Stimulated activated naive B cell treated with anti-CD40 and anti-IgM and Interleukin-4, amounts not matched to agents 10 μg/mL and 1 μg/mL and 100 μg/mL, for 72 hours (primary cell): ENCODE measurements around the gene BNIP5.
A peak's percentile ranks its signal among the peaks of the same experiment; 100 is the strongest.

Experiments
- ATAC-seq, 2 donors: fragments of 150-1000 bp; cut with Tn5 transposase; replicated peaks; 2 replicates each; pipeline ENCODE4 v1.10.0; 2021; ENCODE audit warnings: moderate library complexity in 1 of 2
- DNase-seq: peaks from one replicate; pipeline ENCODE4 v3.0.0; 2021
- H3K27ac Mint-ChIP-seq: one replicate; pipeline ENCODE4 v1.8.0; 2022; ENCODE audit warnings: mild to moderate bottlenecking, mixed read lengths
- H3K27me3 Mint-ChIP-seq, 2 donors: one replicate each; pipeline ENCODE4 v1.8.0; 2022; ENCODE audit warnings: mixed read lengths in 2 of 2
- H3K36me3 Mint-ChIP-seq, 2 donors: one replicate each; pipeline ENCODE4 v1.8.0; 2022; ENCODE audit warnings: mixed read lengths in 2 of 2, mild to moderate bottlenecking in 1 of 2
- H3K4me1 Mint-ChIP-seq, 2 donors: one replicate each; pipeline ENCODE4 v1.8.0; 2022; ENCODE audit warnings: mixed read lengths in 2 of 2, mild to moderate bottlenecking in 1 of 2
- H3K4me3 Mint-ChIP-seq, 2 donors: one replicate each; pipeline ENCODE4 v1.8.0; 2022; ENCODE audit warnings: mild to moderate bottlenecking in 2 of 2, mixed read lengths in 2 of 2, moderate library complexity in 1 of 2
- H3K9me3 Mint-ChIP-seq, 2 donors: one replicate each; pipeline ENCODE4 v1.8.0; 2022; ENCODE audit warnings: mixed read lengths in 2 of 2, mild to moderate bottlenecking in 1 of 2

Gene BNIP5

GRCh38 chr6:36336779-36337241 is at the start of gene BNIP5:
Gene BNIP5, minus strand, starts transcription at chr6:36336888. Its CDS starts 6,198 bp downstream, at chr6:36330690.
- H3K4me1 Mint-ChIP-seq, result peaks cover 28 to 52% of the 10 kb centered on the region in 2 donors
- no peaks in the 10 kb centered on the region for H3K9me3 Mint-ChIP-seq
- DNase-seq, result peak; percentile 23
- H3K27ac Mint-ChIP-seq, result peak within 1 kb of the TSS; percentile 27
- no peak within 1 kb of the TSS for H3K4me3 Mint-ChIP-seq
- ATAC-seq, result peak; percentile 64 to 69
- H3K36me3 Mint-ChIP-seq, result no peaks in the 10 kb centered on the region
- peaks cover 22 to 28% of the 10 kb centered on the region in 2 donors for H3K27me3 Mint-ChIP-seq

- Mint-ChIP-seq H3K27me3 (peaks cover 35 to 36% of the 10 kb centered on the region in 2 donors), H3K36me3 (no peaks in the 10 kb centered on the region), H3K9me3 (no peaks in the 10 kb centered on the region), H3K27ac (no peak overlapping the region), H3K4me3 (no peak overlapping the region), H3K4me1 (peaks cover 15 to 21% of the 10 kb centered on the region in 2 donors)
- ATAC-seq (no peak), DNase-seq (no peak)
Measured at GRCh38 chr6:36384095-36384494, 47.4 kb upstream of the BNIP5 start.

- Mint-ChIP-seq H3K4me1 (peaks cover 15 to 21% of the 10 kb centered on the region in 2 donors), H3K4me3 (no peak overlapping the region), H3K27me3 (peaks cover 34% of the 10 kb centered on the region in 2 donors), H3K9me3 (no peaks in the 10 kb centered on the region), H3K36me3 (no peaks in the 10 kb centered on the region), H3K27ac (no peak overlapping the region)
- no peak for ATAC-seq
- DNase-seq, result no peak
Measured at GRCh38 chr6:36383606-36384005, 46.9 kb upstream of the BNIP5 start.

GRCh38 chr6:36382976-36383375 is 46.3 kb upstream of the BNIP5 start:
- Mint-ChIP-seq H3K4me1 (peaks cover 11 to 17% of the 10 kb centered on the region in 2 donors), H3K9me3 (no peaks in the 10 kb centered on the region), H3K4me3 (no peak overlapping the region), H3K36me3 (no peaks in the 10 kb centered on the region), H3K27ac (no peak overlapping the region), H3K27me3 (peaks cover 28% of the 10 kb centered on the region in 2 donors)
- no peak for DNase-seq
- ATAC-seq, result no peak

GRCh38 chr6:36381502-36382389 is 45.1 kb upstream of the BNIP5 start:
- no peaks in the 10 kb centered on the region for H3K9me3 Mint-ChIP-seq
- H3K36me3 Mint-ChIP-seq, result no peaks in the 10 kb centered on the region
- H3K4me1 Mint-ChIP-seq, result peaks cover 4 to 8% of the 10 kb centered on the region in 2 donors
- no peak overlapping the region for H3K27ac Mint-ChIP-seq
- ATAC-seq, result no peak
- H3K4me3 Mint-ChIP-seq, result no peak overlapping the region
- no peak for DNase-seq
- peaks cover 19% of the 10 kb centered on the region in 2 donors for H3K27me3 Mint-ChIP-seq

- no peak overlapping the region for H3K4me3 Mint-ChIP-seq
- ATAC-seq, result no peak
- peaks cover 4 to 6% of the 10 kb centered on the region in 2 donors for H3K27me3 Mint-ChIP-seq
- H3K36me3 Mint-ChIP-seq, result no peaks in the 10 kb centered on the region
- H3K9me3 Mint-ChIP-seq, result no peaks in the 10 kb centered on the region
- no peak overlapping the region for H3K27ac Mint-ChIP-seq
- H3K4me1 Mint-ChIP-seq, result peaks cover 0 to 1% of the 10 kb centered on the region in 2 donors
- DNase-seq, result no peak
Measured at GRCh38 chr6:36380166-36380565, 43.5 kb upstream of the BNIP5 start.

GRCh38 chr6:36378936-36379335 is 42.2 kb upstream of the BNIP5 start:
- no peaks in the 10 kb centered on the region for H3K36me3 Mint-ChIP-seq
- no peaks in the 10 kb centered on the region for H3K9me3 Mint-ChIP-seq
- H3K4me3 Mint-ChIP-seq, result no peak overlapping the region
- peaks cover 0 to 1% of the 10 kb centered on the region in 2 donors for H3K4me1 Mint-ChIP-seq
- no peak for DNase-seq
- no peak for ATAC-seq
- H3K27me3 Mint-ChIP-seq, result peaks cover 4 to 6% of the 10 kb centered on the region in 2 donors
- no peak overlapping the region for H3K27ac Mint-ChIP-seq

- ATAC-seq (no peak), DNase-seq (no peak)
- Mint-ChIP-seq H3K27ac (no peak overlapping the region), H3K27me3 (peaks cover 4 to 6% of the 10 kb centered on the region in 2 donors), H3K4me1 (peaks cover 0 to 1% of the 10 kb centered on the region in 2 donors), H3K9me3 (no peaks in the 10 kb centered on the region), H3K36me3 (no peaks in the 10 kb centered on the region), H3K4me3 (no peak overlapping the region)
Measured at GRCh38 chr6:36378243-36378920, 41.7 kb upstream of the BNIP5 start.

GRCh38 chr6:36377594-36377993 is 40.9 kb upstream of the BNIP5 start:
- no peaks in the 10 kb centered on the region for H3K9me3 Mint-ChIP-seq
- H3K36me3 Mint-ChIP-seq, result no peaks in the 10 kb centered on the region
- peaks cover 4 to 5% of the 10 kb centered on the region in 2 donors for H3K27me3 Mint-ChIP-seq
- ATAC-seq, result no peak
- no peak overlapping the region for H3K4me3 Mint-ChIP-seq
- peaks cover 0 to 1% of the 10 kb centered on the region in 2 donors for H3K4me1 Mint-ChIP-seq
- no peak for DNase-seq
- no peak overlapping the region for H3K27ac Mint-ChIP-seq

- Mint-ChIP-seq H3K27me3 (peaks cover 10 to 11% of the 10 kb centered on the region in 2 donors), H3K36me3 (no peaks in the 10 kb centered on the region), H3K4me3 (no peak overlapping the region), H3K4me1 (peaks cover 0 to 1% of the 10 kb centered on the region in 2 donors), H3K27ac (no peak overlapping the region), H3K9me3 (no peaks in the 10 kb centered on the region)
- no peak for ATAC-seq
- no peak for DNase-seq
Measured at GRCh38 chr6:36376742-36377141, 40.1 kb upstream of the BNIP5 start.

GRCh38 chr6:36376183-36376582 is 39.5 kb upstream of the BNIP5 start:
- ATAC-seq (no peak), DNase-seq (no peak)
- no peak overlapping the region for H3K4me3 Mint-ChIP-seq
- H3K9me3 Mint-ChIP-seq, result no peaks in the 10 kb centered on the region
- no peak overlapping the region for H3K27ac Mint-ChIP-seq
- H3K27me3 Mint-ChIP-seq, result peaks cover 10 to 11% of the 10 kb centered on the region in 2 donors
- H3K4me1 Mint-ChIP-seq, result peaks cover 0 to 1% of the 10 kb centered on the region in 2 donors
- no peaks in the 10 kb centered on the region for H3K36me3 Mint-ChIP-seq

- peaks cover 0 to 1% of the 10 kb centered on the region in 2 donors for H3K4me1 Mint-ChIP-seq
- H3K4me3 Mint-ChIP-seq, result no peak overlapping the region
- no peaks in the 10 kb centered on the region for H3K36me3 Mint-ChIP-seq
- no peaks in the 10 kb centered on the region for H3K9me3 Mint-ChIP-seq
- ATAC-seq (no peak), DNase-seq (no peak)
- no peak overlapping the region for H3K27ac Mint-ChIP-seq
- peaks cover 10 to 11% of the 10 kb centered on the region in 2 donors for H3K27me3 Mint-ChIP-seq
Measured at GRCh38 chr6:36375644-36376155, 39.0 kb upstream of the BNIP5 start.

- Mint-ChIP-seq H3K36me3 (no peaks in the 10 kb centered on the region), H3K27me3 (peaks cover 10 to 11% of the 10 kb centered on the region in 2 donors), H3K4me3 (no peak overlapping the region), H3K4me1 (peaks cover 0 to 1% of the 10 kb centered on the region in 2 donors), H3K27ac (no peak overlapping the region), H3K9me3 (no peaks in the 10 kb centered on the region)
- ATAC-seq, result no peak
- DNase-seq, result no peak
Measured at GRCh38 chr6:36374972-36375371, 38.3 kb upstream of the BNIP5 start.

GRCh38 chr6:36374194-36374593 is 37.5 kb upstream of the BNIP5 start:
- DNase-seq (no peak), ATAC-seq (no peak)
- Mint-ChIP-seq H3K9me3 (no peaks in the 10 kb centered on the region), H3K36me3 (no peaks in the 10 kb centered on the region), H3K4me3 (no peak overlapping the region), H3K27ac (no peak overlapping the region), H3K4me1 (peaks cover 0 to 1% of the 10 kb centered on the region in 2 donors), H3K27me3 (peaks cover 10 to 11% of the 10 kb centered on the region in 2 donors)
